Panc1 (cell line): Measurements from ENCODE around the gene KRT76. TPM values are rescaled to one million over a fixed set of nuclear protein-coding genes. Genes with fewer than 3 reads are reported as not detected.
"Not testable (repeated sequence)": the region's sequence is repeated elsewhere in the genome, so short reads cannot be mapped to it uniquely, and the experiment has no call there.

Experiments
- ATAC-seq: fragments of 200-7000 bp; cut with Tn5 transposase; 2 replicates; pipeline ENCODE4 v1.9.1; 2020; ENCODE audit warnings: mild to moderate bottlenecking, moderate library complexity
- BruUV-seq: library from RNA; stranded (reverse); fragments of 400-500 nt; replicated peaks from 2 replicates; lab custom pipeline; 2021; lab: Mats Ljungman, UMichigan
- CTCF ChIA-PET: fragments of 300-600 bp; sonication (Branson Sonifier 250); formaldehyde crosslinking; loops from one replicate; lab custom pipeline; 2022; ENCODE audit warnings: antibody characterized with exemption; lab: Charles Lee
- POLR2A ChIA-PET: fragments of 300-600 bp; sonication (Branson Sonifier 250); formaldehyde crosslinking; loops from one replicate; lab custom pipeline; 2022; ENCODE audit warnings: antibody characterized with exemption; lab: Charles Lee
- DNase-seq: peaks from one replicate; pipeline ENCODE4 v3.0.0-alpha.2; 2010; ENCODE audit warnings: low read depth, low spot score
- H3K27ac ChIP-seq: 2 replicates; pipeline ENCODE4 v1.5.1; 2011; ENCODE audit warnings: mild to moderate bottlenecking, low read length, inconsistent platforms
- H3K27me3 ChIP-seq: fragments of 200-500 bp; sonication (Bioruptor generic); 2 replicates; pipeline ENCODE4 v1.6.0; 2014; ENCODE audit warnings: low read length, inconsistent platforms; ENCODE audit not compliant: control insufficient read depth, insufficient read depth
- H3K36me3 ChIP-seq: fragments of 200-500 bp; sonication (Bioruptor generic); 2 replicates; pipeline ENCODE4 v1.5.1; 2014; ENCODE audit warnings: inconsistent platforms, mild to moderate bottlenecking, low read length, moderate library complexity; ENCODE audit not compliant: control insufficient read depth, insufficient read depth
- H3K4me1 ChIP-seq: 2 replicates; pipeline ENCODE4 v1.5.1; 2011; ENCODE audit warnings: inconsistent platforms, mild to moderate bottlenecking, low read length, moderate library complexity; ENCODE audit not compliant: control insufficient read depth, insufficient read depth
- H3K4me3 ChIP-seq, 2 experiments: 2 replicates each; pipeline ENCODE4 v1.5.1; 2011 to 2012; ENCODE audit warnings: low read depth in 2 of 2, low read length in 2 of 2, mild to moderate bottlenecking in 2 of 2, inconsistent platforms in 1 of 2, moderate library complexity in 1 of 2
- H3K9me3 ChIP-seq: fragments of 200-500 bp; sonication (Bioruptor generic); 2 replicates; pipeline ENCODE4 v1.5.1; 2014; ENCODE audit warnings: low read depth, mild to moderate bottlenecking, inconsistent platforms, low read length, moderate library complexity; ENCODE audit not compliant: control insufficient read depth, insufficient read depth
- CTCF ChIP-seq: fragments of 450-650 bp; IDR thresholded peaks from 2 replicates; pipeline ENCODE4 v1.5.1; 2017; ENCODE audit warnings: mild to moderate bottlenecking
- POLR2AphosphoS5 ChIP-seq: IDR thresholded peaks from 2 replicates; pipeline ENCODE4 v1.6.1; 2012; ENCODE audit warnings: mild to moderate bottlenecking, low read depth, low read length, moderate library complexity
- REST ChIP-seq, 2 experiments: IDR thresholded peaks; 2 replicates each; pipeline ENCODE4 v1.6.1; 2011 to 2012; ENCODE audit warnings: low read depth in 2 of 2, control low read depth in 1 of 2, low read length in 1 of 2, mild to moderate bottlenecking in 1 of 2, moderate library complexity in 1 of 2; ENCODE audit not compliant: insufficient read depth in 1 of 2
- SIN3A ChIP-seq: IDR thresholded peaks from 2 replicates; pipeline ENCODE4 v1.6.1; 2012; ENCODE audit warnings: low read depth, mild to moderate bottlenecking, low read length, moderate library complexity, borderline replicate concordance; ENCODE audit not compliant: insufficient read depth
- TCF7L2 ChIP-seq: IDR thresholded peaks from 2 replicates; pipeline ENCODE4 v1.6.1; 2011; ENCODE audit warnings: mild to moderate bottlenecking, low read depth, low read length, inconsistent platforms
- in situ Hi-C: cut with HindIII; loops from 2 replicates; pipeline ENCODE4 v1.10.0; 2016; ENCODE audit warnings: low sequenced_read_pairs, low pct_unique_long_range_greater_than_20kb
- intact Hi-C: fragments of 100-400 bp; cut with micrococcal nuclease; formaldehyde crosslinking; loops from one replicate; pipeline ENCODE4 v1.10.0; 2022; ENCODE audit not compliant: unreplicated experiment
- total RNA-seq: library from RNA; stranded (reverse); gene quantifications from one replicate; pipeline ENCODE4 v1.2.1, GENCODE V29; 2021; ENCODE audit not compliant: unreplicated experiment

The KRT76 gene
- total RNA-seq, 1 experiment from 2014 or later = not detected

DNA sequence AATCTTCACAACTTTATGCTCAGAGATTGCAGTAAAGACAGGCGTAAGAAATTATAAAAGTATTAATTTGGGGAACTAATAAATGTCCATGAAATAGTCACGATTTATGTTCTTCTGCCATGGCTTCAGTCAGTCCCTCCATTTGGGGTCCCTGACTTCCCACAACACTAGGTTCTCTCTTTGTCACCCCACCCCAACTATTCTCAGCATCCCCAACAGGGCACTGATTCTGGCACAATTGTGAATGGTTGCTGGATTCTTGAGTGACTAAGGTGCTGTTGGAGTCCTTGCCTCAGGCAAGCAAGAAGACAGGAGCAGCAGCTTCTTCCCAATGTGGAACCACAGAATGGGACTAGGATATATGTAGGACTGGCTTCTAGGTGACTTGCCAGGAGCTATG lies 15.3 kb downstream of the KRT76 start:
- CTCF ChIA-PET = no interaction called here
- no peak overlapping the region for H3K27ac ChIP-seq
- DNase-seq (no peak), ATAC-seq (no peak)
- POLR2A ChIA-PET = no interaction called here
- H3K4me1 ChIP-seq = no peaks in the 10 kb centered on the region
- H3K4me3 ChIP-seq = no peak overlapping the region
- 0 out of 2 replicates have a peak, but pooled peaks cover 10% of the 10 kb centered on the region for H3K9me3 ChIP-seq
- H3K36me3 ChIP-seq = no peaks in the 10 kb centered on the region
- peaks cover 4% of the 10 kb centered on the region for H3K27me3 ChIP-seq
- TF ChIP-seq POLR2AphosphoS5 (no peak), CTCF (no peak), REST (IDR thresholded peaks at IDR 0.05; ENCODE audit: insufficient read depth in 1 of 2, low read depth in 2 of 2, low read length in 1 of 2) (no peak), TCF7L2 (no peak), SIN3A (no peak)
- no TSS peak for BruUV-seq
- in situ Hi-C loops = no loop called here
- intact Hi-C loops = no loop called here

GRCh38 chr12:52761218-52761617 lies 15.9 kb downstream of the KRT76 start:
- in situ Hi-C loops, H3K36me3 ChIP-seq, ATAC-seq, intact Hi-C loops, POLR2A ChIA-PET, BruUV-seq, H3K27ac ChIP-seq, H3K27me3 ChIP-seq, CTCF ChIA-PET, H3K4me3 ChIP-seq, DNase-seq, H3K4me1 ChIP-seq: not testable (repeated sequence)
- 0 out of 2 replicates have a peak, but pooled peaks cover 10% of the 10 kb centered on the region for H3K9me3 ChIP-seq

- no peak overlapping the region for H3K4me3 ChIP-seq
- no peak overlapping the region for H3K27ac ChIP-seq
- intact Hi-C loops (no loop called here), in situ Hi-C loops (no loop called here)
- no peaks in the 10 kb centered on the region for H3K36me3 ChIP-seq
- 0 out of 2 replicates have a peak, but pooled peaks cover 10% of the 10 kb centered on the region for H3K9me3 ChIP-seq
- POLR2A ChIA-PET = no interaction called here
- DNase-seq (no peak), ATAC-seq (no peak)
- CTCF ChIA-PET = no interaction called here
- TF ChIP-seq SIN3A = no peak
- no peak for TF ChIP-seq REST (IDR thresholded peaks at IDR 0.05; ENCODE audit: insufficient read depth in 1 of 2, low read depth in 2 of 2, low read length in 1 of 2)
- no peak for TF ChIP-seq TCF7L2
- TF ChIP-seq CTCF = no peak
- TF ChIP-seq POLR2AphosphoS5 = no peak
- no peaks in the 10 kb centered on the region for H3K4me1 ChIP-seq
- BruUV-seq = no TSS peak
- peaks cover 4% of the 10 kb centered on the region for H3K27me3 ChIP-seq
Measured at GRCh38 chr12:52760623-52761022, 16.5 kb downstream of the KRT76 start.
